CD8-positive, alpha-beta memory T cell (primary cell): ENCODE data around the gene HBS1L. TPM values are rescaled to one million over a fixed set of nuclear protein-coding genes. Genes with fewer than 3 reads are reported as not detected.

ENCODE experiments used
- CTCF ChIA-PET: fragments of 350-600 bp; sonication (Branson Sonifier 250); formaldehyde crosslinking; loops from one replicate; lab custom pipeline; 2021; ENCODE audit warnings: antibody characterized with exemption; lab: Charles Lee
- POLR2A ChIA-PET: fragments of 350-600 bp; sonication (Branson Sonifier 250); formaldehyde crosslinking; loops from one replicate; lab custom pipeline; 2021; ENCODE audit warnings: antibody characterized with exemption; lab: Charles Lee
- DNase-seq, 5 donors: peaks; one replicate each; pipeline versions ENCODE4 v3.0.0 to v3.0.0-alpha.2; 2020 to 2022; ENCODE audit warnings: mixed read lengths in 1 of 5
- H3K27ac ChIP-seq: one replicate; pipeline ENCODE4 v1.7.0; 2013; ENCODE audit warnings: low read depth, mild to moderate bottlenecking, low read length, moderate library complexity
- H3K27me3 ChIP-seq: 2 replicates; pipeline ENCODE4 v1.7.0; 2013; ENCODE audit warnings: low read length, mild to moderate bottlenecking; ENCODE audit not compliant: insufficient read depth, poor library complexity, severe bottlenecking
- H3K36me3 ChIP-seq: 2 replicates; pipeline ENCODE4 v1.7.0; 2013; ENCODE audit warnings: mild to moderate bottlenecking, low read length, moderate library complexity; ENCODE audit not compliant: insufficient read depth
- H3K4me1 ChIP-seq: 2 replicates; pipeline ENCODE4 v1.7.0; 2013; ENCODE audit warnings: mild to moderate bottlenecking, low read length, moderate library complexity; ENCODE audit not compliant: insufficient read depth
- H3K4me3 ChIP-seq: 2 replicates; pipeline ENCODE4 v1.7.0; 2013; ENCODE audit warnings: mild to moderate bottlenecking, low read length
- H3K9me3 ChIP-seq: 2 replicates; pipeline ENCODE4 v1.7.0; 2013; ENCODE audit warnings: mild to moderate bottlenecking, low read length
- H3K27ac Mint-ChIP-seq, 8 donors: one replicate each; pipeline ENCODE4 v1.8.0; 2020 to 2021; ENCODE audit warnings: mixed read lengths in 8 of 8, mild to moderate bottlenecking in 6 of 8, inconsistent platforms in 3 of 8, moderate library complexity in 3 of 8
- H3K27me3 Mint-ChIP-seq, 2 donors: one replicate each; pipeline ENCODE4 v1.8.0; 2020 to 2021; ENCODE audit warnings: mixed read lengths in 2 of 2, mild to moderate bottlenecking in 1 of 2, moderate library complexity in 1 of 2
- H3K36me3 Mint-ChIP-seq, 3 donors: one replicate each; pipeline ENCODE4 v1.8.0; 2020 to 2021; ENCODE audit warnings: mixed read lengths in 3 of 3, inconsistent platforms in 1 of 3, mild to moderate bottlenecking in 1 of 3
- H3K4me1 Mint-ChIP-seq, 3 donors: one replicate each; pipeline ENCODE4 v1.8.0; 2020 to 2021; ENCODE audit warnings: mixed read lengths in 3 of 3, inconsistent platforms in 1 of 3, mild to moderate bottlenecking in 1 of 3
- H3K4me3 Mint-ChIP-seq, 7 donors: one replicate each; pipeline ENCODE4 v1.8.0; 2020 to 2021; ENCODE audit warnings: mixed read lengths in 7 of 7, mild to moderate bottlenecking in 6 of 7, moderate library complexity in 4 of 7, inconsistent platforms in 2 of 7
- H3K9me3 Mint-ChIP-seq, 5 donors: one replicate each; pipeline ENCODE4 v1.8.0; 2020 to 2022; ENCODE audit warnings: mixed read lengths in 5 of 5, mild to moderate bottlenecking in 3 of 5, moderate library complexity in 2 of 5, inconsistent platforms in 1 of 5
- polyA plus RNA-seq: library from polyadenylated mRNA; unstranded; fragments of 300-500 nt; fragmentation: Illumina TruSeq; gene quantifications from one replicate; pipeline ENCODE4 v1.2.3, GENCODE V29; 2021
- total RNA-seq, 2 experiments: library from RNA; stranded (reverse); gene quantifications; one replicate each; pipeline ENCODE4 v1.2.3, GENCODE V29; 2021

Gene HBS1L
- total and polyA plus RNA-seq, 3 experiments from 2014 or later: 45.6 to 147 (median 145) TPM

GRCh38 chr6:135021310-135022049, 33.1 kb downstream of the HBS1L start:
- CTCF ChIA-PET: no interaction called here
- peaks cover 48% of the 10 kb centered on the region for H3K4me1 ChIP-seq

DNA sequence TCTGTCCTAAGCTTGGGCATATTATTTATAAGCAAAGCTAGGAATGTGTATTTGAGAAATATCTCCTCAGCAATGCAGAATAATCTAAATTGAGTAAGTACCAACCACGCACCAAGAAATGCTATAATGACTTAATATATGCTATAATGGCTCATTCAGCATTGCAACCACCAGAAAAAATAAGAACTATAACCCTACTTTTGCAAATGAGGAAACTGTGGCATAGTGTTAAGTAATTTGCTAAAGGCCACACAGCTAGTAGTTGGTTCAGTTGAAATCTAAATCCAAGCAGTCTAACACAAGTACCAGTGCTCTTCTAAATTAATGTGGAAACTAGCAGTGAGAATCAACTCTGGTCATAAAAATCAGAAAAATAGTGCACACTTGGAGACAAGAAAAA, 35.7 kb downstream of the HBS1L start:
- no peaks in the 10 kb centered on the region for H3K9me3 Mint-ChIP-seq
- no peaks in the 10 kb centered on the region for H3K36me3 ChIP-seq
- no peaks in the 10 kb centered on the region for H3K27me3 Mint-ChIP-seq
- no peak for DNase-seq
- H3K36me3 Mint-ChIP-seq: peaks cover 0 to 4% (median 1%) of the 10 kb centered on the region in 3 donors
- H3K27me3 ChIP-seq: no peaks in the 10 kb centered on the region
- H3K4me3 Mint-ChIP-seq: no peak overlapping the region
- no peak overlapping the region for H3K27ac Mint-ChIP-seq
- CTCF ChIA-PET: interaction anchor here (1.2 to 2.1 kb wide), 2 partner anchors 10 to 17 kb away, joined by 3 to 4 read pairs; no protein-coding TSS in a partner anchor
- H3K4me1 Mint-ChIP-seq: peaks cover 43 to 65% (median 65%) of the 10 kb centered on the region in 3 donors
- no peaks in the 10 kb centered on the region for H3K9me3 ChIP-seq
- no peak overlapping the region for H3K27ac ChIP-seq
- POLR2A ChIA-PET: no interaction called here
- H3K4me1 ChIP-seq: peaks cover 60% of the 10 kb centered on the region
- no peak overlapping the region for H3K4me3 ChIP-seq

More at GRCh38 chr6:135021310-135022049, 33.1 kb downstream of the HBS1L start:
- Mint-ChIP-seq H3K27ac (peak overlapping the region in 4 of 8 donors; percentile 17 to 80 (median 68)), H3K4me3 (peak overlapping the region in 5 of 7 donors; percentile 0 to 48 (median 27)), H3K27me3 (no peaks in the 10 kb centered on the region), H3K9me3 (no peaks in the 10 kb centered on the region), H3K4me1 (peaks cover 42 to 65% (median 65%) of the 10 kb centered on the region in 3 donors), H3K36me3 (peaks cover 0 to 8% (median 4%) of the 10 kb centered on the region in 3 donors)
- H3K27ac ChIP-seq: no peak overlapping the region
- no peak overlapping the region for H3K4me3 ChIP-seq
- DNase-seq: no peak
- H3K9me3 ChIP-seq: no peaks in the 10 kb centered on the region
- POLR2A ChIA-PET: no interaction called here
- no peaks in the 10 kb centered on the region for H3K27me3 ChIP-seq
- no peaks in the 10 kb centered on the region for H3K36me3 ChIP-seq

GRCh38 chr6:135018052-135018451, 36.6 kb downstream of the HBS1L start:
- Histone ChIP-seq H3K27ac (no peak overlapping the region), H3K27me3 (no peaks in the 10 kb centered on the region), H3K36me3 (no peaks in the 10 kb centered on the region), H3K9me3 (no peaks in the 10 kb centered on the region), H3K4me1 (peaks cover 69% of the 10 kb centered on the region), H3K4me3 (no peak overlapping the region)
- no peak for DNase-seq
- ChIA-PET CTCF (interaction anchor here (2.1 kb wide), 1 partner anchor 9 kb away, joined by 4 read pairs; no protein-coding TSS in a partner anchor), POLR2A (no interaction called here)
- Mint-ChIP-seq H3K4me3 (no peak overlapping the region), H3K27ac (peak overlapping the region in 3 of 8 donors; percentile 26 to 46 (median 43)), H3K27me3 (no peaks in the 10 kb centered on the region), H3K9me3 (no peaks in the 10 kb centered on the region), H3K36me3 (peaks cover 0 to 4% (median 1%) of the 10 kb centered on the region in 3 donors), H3K4me1 (peaks cover 51 to 74% (median 73%) of the 10 kb centered on the region in 3 donors)

- Histone ChIP-seq H3K4me3 (no peak overlapping the region), H3K36me3 (no peaks in the 10 kb centered on the region), H3K27me3 (no peaks in the 10 kb centered on the region), H3K4me1 (peaks cover 52% of the 10 kb centered on the region), H3K9me3 (no peaks in the 10 kb centered on the region), H3K27ac (no peak overlapping the region)
- CTCF ChIA-PET: no interaction called here
- POLR2A ChIA-PET: interaction anchor here (0.6 kb wide), 1 partner anchor 1275 kb away, joined by 3 read pairs; the partner anchor contains the start of gene BCLAF1
- Mint-ChIP-seq H3K27ac (peak overlapping the region; percentile 7 to 95 (median 75)), H3K36me3 (peaks cover 0 to 12% (median 7%) of the 10 kb centered on the region in 3 donors), H3K4me1 (peaks cover 39 to 54% (median 52%) of the 10 kb centered on the region in 3 donors), H3K9me3 (no peaks in the 10 kb centered on the region), H3K27me3 (no peaks in the 10 kb centered on the region), H3K4me3 (peak overlapping the region in 6 of 7 donors; percentile 21 to 63 (median 42))
- DNase-seq: peak in 2 of 5 donors; percentile 35 to 58
Measured at GRCh38 chr6:135014353-135014832, 40.2 kb downstream of the HBS1L start.

GRCh38 chr6:135013211-135013610, 41.4 kb downstream of the HBS1L start:
- no peaks in the 10 kb centered on the region for H3K9me3 ChIP-seq
- ChIA-PET POLR2A (no interaction called here), CTCF (no interaction called here)
- Mint-ChIP-seq H3K4me3 (no peak overlapping the region), H3K9me3 (no peaks in the 10 kb centered on the region), H3K27me3 (no peaks in the 10 kb centered on the region), H3K36me3 (peaks cover 0 to 13% (median 6%) of the 10 kb centered on the region in 3 donors), H3K27ac (peak overlapping the region in 6 of 8 donors; percentile 14 to 83 (median 36)), H3K4me1 (peaks cover 39 to 56% (median 51%) of the 10 kb centered on the region in 3 donors)
- H3K4me3 ChIP-seq: no peak overlapping the region
- H3K27ac ChIP-seq: no peak overlapping the region
- H3K4me1 ChIP-seq: peaks cover 43% of the 10 kb centered on the region
- no peak for DNase-seq
- H3K27me3 ChIP-seq: no peaks in the 10 kb centered on the region
- no peaks in the 10 kb centered on the region for H3K36me3 ChIP-seq

DNA sequence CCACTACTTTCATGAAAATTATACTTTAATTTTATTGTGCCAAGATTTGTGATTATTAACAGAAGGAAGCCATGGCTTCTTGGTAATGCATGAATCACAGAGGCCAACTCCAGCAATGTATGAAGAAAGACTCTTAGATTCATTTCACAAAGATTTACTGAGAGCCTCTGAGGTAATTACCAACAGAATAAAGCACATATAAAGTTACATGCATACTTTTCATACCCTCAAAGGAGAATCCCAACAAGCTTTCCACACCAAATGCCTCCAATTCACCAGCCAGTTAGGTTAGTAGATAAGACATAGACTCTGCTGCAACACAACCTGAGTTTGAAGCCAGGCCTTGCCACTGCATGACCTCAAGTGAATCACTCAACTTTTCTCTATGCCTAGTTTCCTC, 41.9 kb downstream of the HBS1L start:
- Mint-ChIP-seq H3K4me1 (peaks cover 37 to 56% (median 51%) of the 10 kb centered on the region in 3 donors), H3K9me3 (no peaks in the 10 kb centered on the region), H3K27ac (peak overlapping the region in 5 of 8 donors; percentile 14 to 83 (median 32)), H3K4me3 (no peak overlapping the region), H3K36me3 (peaks cover 0 to 15% (median 8%) of the 10 kb centered on the region in 3 donors), H3K27me3 (no peaks in the 10 kb centered on the region)
- CTCF ChIA-PET: no interaction called here
- no peaks in the 10 kb centered on the region for H3K36me3 ChIP-seq
- no peak for DNase-seq
- no peaks in the 10 kb centered on the region for H3K27me3 ChIP-seq
- POLR2A ChIA-PET: no interaction called here
- no peak overlapping the region for H3K4me3 ChIP-seq
- H3K9me3 ChIP-seq: no peaks in the 10 kb centered on the region
- peaks cover 39% of the 10 kb centered on the region for H3K4me1 ChIP-seq
- no peak overlapping the region for H3K27ac ChIP-seq

GRCh38 chr6:135012349-135012748, 42.3 kb downstream of the HBS1L start:
- H3K27ac ChIP-seq: no peak overlapping the region
- no peak for DNase-seq
- no peaks in the 10 kb centered on the region for H3K36me3 ChIP-seq
- H3K4me1 Mint-ChIP-seq: peaks cover 36 to 56% (median 53%) of the 10 kb centered on the region in 3 donors
- H3K9me3 ChIP-seq: no peaks in the 10 kb centered on the region
- no peak overlapping the region for H3K4me3 ChIP-seq
- POLR2A ChIA-PET: no interaction called here
- H3K27me3 Mint-ChIP-seq: no peaks in the 10 kb centered on the region
- CTCF ChIA-PET: no interaction called here
- peaks cover 36% of the 10 kb centered on the region for H3K4me1 ChIP-seq
- no peaks in the 10 kb centered on the region for H3K27me3 ChIP-seq
- H3K9me3 Mint-ChIP-seq: no peaks in the 10 kb centered on the region
- peaks cover 0 to 15% (median 9%) of the 10 kb centered on the region in 3 donors for H3K36me3 Mint-ChIP-seq
- H3K4me3 Mint-ChIP-seq: no peak overlapping the region
- peak overlapping the region in 1 of 8 donors; percentile 28 for H3K27ac Mint-ChIP-seq

DNA sequence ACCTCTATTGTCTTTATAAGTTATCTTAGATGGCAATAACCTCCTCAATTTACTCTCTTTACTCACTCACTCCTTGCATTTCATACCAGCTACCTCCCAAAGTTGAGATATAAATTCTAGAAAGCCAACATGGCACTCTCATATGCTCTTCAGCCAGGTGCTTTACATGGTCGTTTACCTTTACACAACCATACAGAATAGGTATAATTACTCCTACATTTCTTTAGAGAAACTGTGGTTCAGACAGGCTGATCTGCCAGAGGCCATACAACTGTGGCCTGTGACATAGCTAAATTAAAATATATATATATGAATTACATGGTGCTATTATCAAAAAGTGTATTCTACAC, 45.7 kb downstream of the HBS1L start:
- Mint-ChIP-seq H3K36me3 (peaks cover 0 to 15% (median 9%) of the 10 kb centered on the region in 3 donors), H3K9me3 (no peaks in the 10 kb centered on the region), H3K4me1 (peaks cover 22 to 37% (median 33%) of the 10 kb centered on the region in 3 donors), H3K27me3 (no peaks in the 10 kb centered on the region), H3K4me3 (no peak overlapping the region), H3K27ac (peak overlapping the region in 1 of 8 donors; percentile 24)
- no peaks in the 10 kb centered on the region for H3K27me3 ChIP-seq
- H3K9me3 ChIP-seq: no peaks in the 10 kb centered on the region
- H3K27ac ChIP-seq: no peak overlapping the region
- H3K4me3 ChIP-seq: no peak overlapping the region
- ChIA-PET CTCF (interaction anchor here (1.0 kb wide), 1 partner anchor 9 kb away, joined by 4 read pairs; no protein-coding TSS in a partner anchor), POLR2A (no interaction called here)
- peaks cover 24% of the 10 kb centered on the region for H3K4me1 ChIP-seq
- DNase-seq: no peak
- H3K36me3 ChIP-seq: peaks cover 4% of the 10 kb centered on the region
